ENCODE data around the gene EXT2. TPM values are rescaled to one million over a fixed set of nuclear protein-coding genes. Genes with fewer than 3 reads are reported as not detected.
A peak's percentile ranks its signal among the peaks of the same experiment; 100 is the strongest.

The EXT2 gene
- total RNA-seq, 1 experiment from 2014 or later, result 114 TPM

DNA sequence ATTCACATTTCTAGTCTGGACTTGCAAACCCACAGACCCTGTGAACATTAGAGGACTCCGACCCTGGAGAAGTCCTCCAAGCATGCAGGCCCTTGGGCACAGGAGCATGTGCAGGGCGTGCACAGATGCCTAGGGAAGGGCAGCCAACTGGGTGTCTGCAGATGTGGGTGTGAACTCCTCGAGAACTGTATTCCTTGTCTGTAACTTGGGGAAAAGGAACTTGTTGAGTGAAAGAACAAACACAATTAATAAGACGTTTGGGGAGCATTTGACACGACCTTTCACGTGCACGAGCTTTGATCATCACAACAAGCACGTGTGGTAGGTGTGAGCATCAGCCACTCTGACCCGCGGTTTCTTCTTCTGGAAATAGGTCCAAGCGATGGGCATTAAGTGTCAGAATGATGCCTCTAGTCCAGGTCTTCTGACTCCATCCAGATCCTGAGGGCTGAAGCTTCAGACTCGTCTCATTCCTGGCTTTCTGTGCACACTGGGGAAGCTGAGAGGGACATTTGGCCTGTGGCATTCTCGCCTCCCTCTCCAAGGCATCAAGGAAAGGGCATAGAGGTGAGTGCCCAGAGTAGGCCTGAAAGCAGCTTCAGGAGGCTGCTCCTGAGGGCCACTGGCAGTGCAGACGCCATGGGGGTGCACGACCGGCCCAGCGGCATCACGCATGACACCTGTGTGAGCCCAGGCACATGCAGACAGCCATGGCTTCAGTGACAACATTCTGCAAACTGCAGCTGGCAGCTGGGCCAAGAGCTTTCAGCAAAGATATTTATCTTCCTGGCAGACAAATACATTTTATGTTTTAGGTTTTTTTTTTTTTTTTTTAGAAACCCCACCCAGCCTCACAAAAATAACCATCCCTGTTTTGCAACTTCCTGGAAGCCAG lies 182.0 kb downstream of the EXT2 start:
- no peak for DNase-seq (ENCODE audit: low read depth, low spot score)
- in situ Hi-C loops (cut with HindIII; ENCODE audit: low pct_unique_long_range_greater_than_20kb, low sequenced_read_pairs), result no loop called here

DNA sequence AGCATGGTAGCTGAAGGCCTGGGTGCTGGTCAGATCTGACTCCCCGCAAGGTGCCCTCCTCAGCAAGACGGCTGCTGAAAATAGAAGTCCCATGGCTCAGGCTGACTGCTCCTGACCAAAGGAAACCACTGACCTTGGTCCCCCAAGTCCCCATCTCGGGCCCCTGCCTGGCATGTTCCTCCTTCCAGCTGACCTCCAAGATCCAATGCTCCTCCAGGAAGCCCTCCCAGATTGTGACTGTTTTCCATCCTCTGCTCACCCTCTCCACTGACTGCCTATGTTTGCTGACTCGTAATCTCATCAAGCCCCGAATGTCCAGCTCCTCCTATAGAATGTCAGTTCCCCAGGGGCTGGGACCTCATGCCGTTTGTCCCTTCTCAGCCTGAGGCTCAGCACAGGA lies 184.0 kb downstream of the EXT2 start:
- no peak for DNase-seq (ENCODE audit: low read depth, low spot score)

DNA sequence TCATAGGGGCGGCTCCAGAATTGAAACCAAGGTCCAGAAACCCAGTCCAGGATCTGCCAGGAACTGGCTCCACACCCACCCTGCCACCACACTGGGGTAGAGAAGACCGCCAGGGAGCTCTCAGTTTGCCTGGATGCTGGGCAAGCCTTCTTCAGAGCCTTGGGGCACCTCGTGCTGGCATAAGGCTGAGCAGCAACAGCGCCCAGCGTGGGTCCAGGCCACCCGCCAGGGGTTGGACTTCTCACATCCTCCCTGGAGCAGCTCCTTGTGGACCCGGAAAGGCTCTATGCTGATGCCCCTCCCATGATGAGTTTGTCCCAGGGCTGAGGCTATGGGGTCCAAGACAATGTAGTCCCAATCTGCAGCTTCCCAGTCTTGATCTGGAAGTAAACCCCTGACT lies 184.8 kb downstream of the EXT2 start:
- DNase-seq (ENCODE audit: low read depth, low spot score), result no peak
- in situ Hi-C loops (cut with HindIII; ENCODE audit: low pct_unique_long_range_greater_than_20kb, low sequenced_read_pairs), result no loop called here

More for the DNA sequence above, 184.0 kb downstream of the EXT2 start:
- in situ Hi-C loops (cut with HindIII; ENCODE audit: low pct_unique_long_range_greater_than_20kb, low sequenced_read_pairs), result no loop called here

DNA sequence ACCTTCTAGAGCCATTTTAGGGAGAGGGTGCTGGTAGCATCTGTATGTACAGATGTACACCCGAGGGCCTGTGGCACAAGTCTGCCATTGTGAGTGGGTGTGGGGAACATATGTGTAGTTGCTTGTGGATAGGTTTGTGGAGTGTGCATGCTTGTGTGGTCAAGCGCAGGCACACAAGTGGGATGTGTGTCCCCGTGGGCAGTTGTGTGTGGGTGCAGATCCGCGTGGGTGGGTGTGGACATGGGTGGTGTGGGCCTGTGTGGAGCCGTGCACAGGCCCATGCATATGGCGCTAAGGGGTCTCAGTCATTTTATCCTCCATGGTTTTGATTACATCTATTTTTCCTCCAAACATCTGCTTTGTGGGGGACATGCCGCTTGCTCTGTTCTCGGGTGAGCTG lies 185.7 kb downstream of the EXT2 start:
- DNase-seq (ENCODE audit: low read depth, low spot score), result no peak
- in situ Hi-C loops (cut with HindIII; ENCODE audit: low pct_unique_long_range_greater_than_20kb, low sequenced_read_pairs), result no loop called here

DNA sequence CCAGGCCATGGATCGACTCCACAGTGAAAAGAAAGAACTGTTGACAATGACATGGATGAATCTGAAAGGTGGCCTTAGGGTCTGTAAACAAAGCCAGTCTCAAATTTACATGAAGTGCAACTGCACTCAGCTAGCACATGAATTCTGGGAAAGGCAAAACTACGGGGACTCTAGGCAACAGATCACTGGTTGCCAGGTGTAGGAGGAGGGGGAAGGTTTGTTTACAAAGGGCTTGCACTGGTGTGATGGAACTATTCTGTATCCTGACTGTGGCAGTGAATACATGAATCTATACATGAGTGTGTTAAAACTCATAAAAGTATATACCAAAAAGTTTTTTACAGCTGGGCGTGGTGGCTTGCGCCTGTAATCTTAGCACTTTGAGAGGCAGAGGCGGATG lies 187.1 kb downstream of the EXT2 start:
- DNase-seq (ENCODE audit: low read depth, low spot score), result no peak
- in situ Hi-C loops (cut with HindIII; ENCODE audit: low pct_unique_long_range_greater_than_20kb, low sequenced_read_pairs), result no loop called here

DNA sequence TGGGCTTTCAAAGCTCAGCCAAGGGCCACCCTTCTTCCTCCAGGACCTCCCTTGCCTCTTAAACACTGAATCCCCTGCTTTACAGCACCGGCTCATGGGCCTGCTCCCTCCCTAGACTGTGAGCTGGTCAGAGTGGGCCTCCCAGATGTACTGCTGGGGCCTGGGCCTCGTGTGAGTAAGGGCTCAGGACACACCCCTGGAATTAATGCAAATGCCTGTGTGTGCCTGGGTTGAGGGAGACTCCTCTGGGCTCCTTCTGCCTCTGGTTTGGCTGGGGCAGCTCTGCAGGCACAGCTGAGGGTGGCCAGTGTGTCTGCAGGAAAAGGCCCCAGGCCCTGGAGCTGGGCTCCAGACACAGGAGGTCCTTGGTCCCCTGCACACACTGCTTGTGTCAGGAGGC lies 190.3 kb downstream of the EXT2 start:
- no peak for DNase-seq (ENCODE audit: low read depth, low spot score)
- in situ Hi-C loops (cut with HindIII; ENCODE audit: low pct_unique_long_range_greater_than_20kb, low sequenced_read_pairs), result no loop called here

DNA sequence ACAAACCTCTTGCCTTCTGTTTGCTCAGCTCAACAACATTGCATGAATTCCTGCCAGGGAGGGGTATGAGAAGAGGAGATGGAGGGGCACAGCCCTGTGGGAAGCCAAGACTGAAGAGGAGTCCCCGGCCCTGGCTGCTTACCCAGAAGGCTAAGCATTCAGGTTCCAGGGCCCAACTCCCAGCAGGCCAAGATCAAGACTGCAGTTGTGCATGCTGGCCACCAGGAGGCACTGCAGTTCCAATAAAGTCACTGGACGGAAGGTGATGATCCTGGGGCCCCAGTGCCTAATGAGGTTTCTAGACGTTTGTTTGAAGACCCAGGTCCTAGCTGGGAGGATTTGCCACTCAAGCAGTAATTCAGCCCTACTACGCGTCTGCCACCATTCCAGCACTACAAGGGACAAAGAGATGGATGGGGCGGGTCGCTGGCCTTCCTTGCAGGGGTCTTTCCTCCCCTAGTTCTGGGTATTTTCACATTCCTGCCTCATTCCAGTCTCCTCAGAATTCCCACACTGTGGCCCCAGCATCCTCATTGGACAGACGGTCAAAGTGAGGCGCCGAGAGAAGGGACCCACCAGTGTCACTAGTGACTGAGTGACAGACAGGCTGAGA lies 190.9 kb downstream of the EXT2 start:
- in situ Hi-C loops (cut with HindIII; ENCODE audit: low pct_unique_long_range_greater_than_20kb, low sequenced_read_pairs), result no loop called here
- peak; percentile 75 for DNase-seq (ENCODE audit: low read depth, low spot score)

DNA sequence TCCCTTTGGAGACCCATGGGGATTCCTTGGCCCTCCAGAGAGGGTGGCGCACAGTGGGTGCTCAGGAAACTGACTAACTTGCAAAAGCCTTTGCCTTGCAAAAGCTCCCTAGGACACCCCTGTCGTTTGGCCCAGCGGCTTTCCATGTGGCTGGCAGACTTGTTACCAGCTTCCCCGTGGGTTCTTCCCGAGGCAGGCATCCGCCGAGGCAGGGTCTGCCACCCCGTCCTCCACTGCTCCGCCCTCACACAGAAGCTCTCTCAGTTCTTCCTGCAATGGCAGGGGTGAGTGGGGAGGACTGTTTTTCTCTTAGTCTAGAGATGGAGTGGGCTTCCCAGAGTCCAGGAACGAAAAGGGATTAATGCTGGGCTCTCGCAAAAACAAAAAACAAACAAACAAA lies 191.4 kb downstream of the EXT2 start:
- in situ Hi-C loops (cut with HindIII; ENCODE audit: low pct_unique_long_range_greater_than_20kb, low sequenced_read_pairs), result no loop called here

DNA sequence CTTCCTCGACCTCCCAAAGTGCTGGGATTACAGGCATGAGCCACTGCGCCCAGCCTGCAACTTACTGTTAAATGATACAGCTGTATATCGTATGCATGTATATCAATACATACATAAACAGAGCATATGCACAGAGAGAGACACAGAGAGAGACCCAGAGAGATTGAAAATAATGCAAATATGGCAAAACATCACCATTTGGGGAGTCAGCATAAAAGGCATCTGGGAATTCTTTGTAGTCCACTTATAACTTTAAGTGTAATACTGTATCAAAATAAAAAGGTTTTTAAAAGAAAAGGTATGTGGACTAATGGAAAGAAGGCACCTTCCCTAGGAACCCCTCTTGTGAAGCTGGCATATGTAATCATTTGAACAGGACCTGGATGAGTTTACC lies 192.7 kb downstream of the EXT2 start:
- in situ Hi-C loops (cut with HindIII; ENCODE audit: low pct_unique_long_range_greater_than_20kb, low sequenced_read_pairs), result no loop called here
- DNase-seq (ENCODE audit: low read depth, low spot score), result no peak

More for the DNA sequence above, 191.4 kb downstream of the EXT2 start:
- DNase-seq (ENCODE audit: low read depth, low spot score), result no peak

DNA sequence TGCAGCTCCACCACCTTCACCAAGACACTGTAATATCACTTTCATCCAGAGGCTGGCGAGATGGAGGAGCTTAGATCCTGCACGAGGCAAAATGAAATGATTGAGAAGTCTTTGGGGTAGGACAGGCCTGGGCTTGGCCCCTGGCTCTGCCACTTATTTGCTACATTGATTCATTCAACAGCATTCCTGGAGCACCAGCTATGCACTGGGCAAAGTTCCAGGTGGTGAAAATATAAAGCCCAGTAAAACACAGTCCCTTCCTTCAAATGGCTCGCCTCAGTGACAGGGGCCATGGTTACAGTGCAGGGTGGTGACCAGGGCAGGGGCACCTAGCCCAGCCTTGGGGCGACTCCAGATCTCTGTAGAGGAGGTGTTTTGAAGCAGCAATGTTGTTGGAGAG lies 194.7 kb downstream of the EXT2 start:
- no peak for DNase-seq (ENCODE audit: low read depth, low spot score)
- in situ Hi-C loops (cut with HindIII; ENCODE audit: low pct_unique_long_range_greater_than_20kb, low sequenced_read_pairs), result no loop called here

Other genes with a start within 250 kb of the EXT2 start
- 58.0 and 65.6 TPM in 2 replicates for gene ALKBH3, start 214.8 kb upstream of the EXT2 start, total RNA-seq (2014; rRNA removed; shearing (Covaris generic))
- 112 and 149 TPM in 2 replicates for gene C11orf96, start 153.0 kb upstream of the EXT2 start, total RNA-seq (2014; rRNA removed; shearing (Covaris generic))
- 1.5 TPM in 2 replicates for gene ACCSL, start 47.7 kb upstream of the EXT2 start, total RNA-seq (2014; rRNA removed; shearing (Covaris generic))
- gene ACCS, start 29.4 kb upstream of the EXT2 start, total RNA-seq (2014; rRNA removed; shearing (Covaris generic)), result 5.1 and 7.2 TPM in 2 replicates
- 0.08 TPM in 1 of 2 replicates, not detected in the other for gene ALX4, start 214.5 kb downstream of the EXT2 start, total RNA-seq (2014; rRNA removed; shearing (Covaris generic))